22Rv1 (cell line): ENCODE measurements around the gene LYZL4.

Experiments used
- ZFX ChIP-seq: fragments of 450-650 bp; IDR thresholded peaks from 2 replicates; pipeline ENCODE4 v1.6.1; 2017; ENCODE audit warnings: antibody characterized with exemption, borderline replicate concordance
- TF ChIP-seq, protein P1 (sequence below): fragments of 450-650 bp; IDR thresholded peaks from 2 replicates; pipeline ENCODE4 v1.5.1; 2017; ENCODE audit warnings: mild to moderate bottlenecking

DNA sequence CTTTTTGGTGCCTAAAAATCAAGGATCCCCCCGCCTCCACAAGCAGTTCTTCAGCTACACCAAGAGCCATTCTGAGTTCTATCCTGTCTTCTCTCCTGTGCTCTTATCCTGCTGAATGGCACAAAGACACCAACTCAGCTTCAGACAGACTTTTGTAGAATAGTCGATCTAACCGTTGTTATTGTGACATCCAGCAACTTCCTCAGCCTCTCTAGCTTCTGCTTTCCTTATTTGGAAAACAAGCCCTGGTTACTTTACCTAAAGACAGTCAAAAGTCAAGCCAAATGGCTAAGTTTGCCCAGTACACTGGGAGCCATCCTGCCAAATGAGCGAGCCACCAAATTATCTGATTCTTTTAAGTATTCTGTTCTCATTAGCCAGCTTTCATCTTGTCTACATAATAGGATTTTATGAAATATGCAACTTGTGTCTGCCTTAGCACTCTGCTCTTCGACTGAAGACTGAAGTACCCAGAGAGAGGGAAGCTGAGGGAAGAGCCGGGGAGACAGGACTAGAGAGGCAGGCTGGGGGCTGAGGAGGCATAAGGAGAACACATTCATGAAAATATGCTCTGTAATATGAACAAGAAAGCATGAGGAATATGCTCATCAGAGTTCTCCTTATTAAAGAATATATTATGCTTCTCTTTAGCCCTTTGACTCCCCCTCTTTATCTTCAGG, 35.1 kb downstream of the LYZL4 start:
- TF ChIP-seq, protein P1, sequence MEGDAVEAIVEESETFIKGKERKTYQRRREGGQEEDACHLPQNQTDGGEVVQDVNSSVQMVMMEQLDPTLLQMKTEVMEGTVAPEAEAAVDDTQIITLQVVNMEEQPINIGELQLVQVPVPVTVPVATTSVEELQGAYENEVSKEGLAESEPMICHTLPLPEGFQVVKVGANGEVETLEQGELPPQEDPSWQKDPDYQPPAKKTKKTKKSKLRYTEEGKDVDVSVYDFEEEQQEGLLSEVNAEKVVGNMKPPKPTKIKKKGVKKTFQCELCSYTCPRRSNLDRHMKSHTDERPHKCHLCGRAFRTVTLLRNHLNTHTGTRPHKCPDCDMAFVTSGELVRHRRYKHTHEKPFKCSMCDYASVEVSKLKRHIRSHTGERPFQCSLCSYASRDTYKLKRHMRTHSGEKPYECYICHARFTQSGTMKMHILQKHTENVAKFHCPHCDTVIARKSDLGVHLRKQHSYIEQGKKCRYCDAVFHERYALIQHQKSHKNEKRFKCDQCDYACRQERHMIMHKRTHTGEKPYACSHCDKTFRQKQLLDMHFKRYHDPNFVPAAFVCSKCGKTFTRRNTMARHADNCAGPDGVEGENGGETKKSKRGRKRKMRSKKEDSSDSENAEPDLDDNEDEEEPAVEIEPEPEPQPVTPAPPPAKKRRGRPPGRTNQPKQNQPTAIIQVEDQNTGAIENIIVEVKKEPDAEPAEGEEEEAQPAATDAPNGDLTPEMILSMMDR = no peak
- TF ChIP-seq ZFX = no peak
